ENCODE measurements around the gene THAP3.

THAP3 gene

GRCh38 chr1:6612641-6613360 lies 11.9 kb upstream of the THAP3 start:
- DNase-seq (ENCODE audit: low read depth) = no peak

GRCh38 chr1:6613361-6614018 lies 11.2 kb upstream of the THAP3 start, which contains the start of gene PHF13:
PHF13 (plus strand) TSS chr1:6613731; CDS start chr1:6614067, 336 bp downstream.
- DNase-seq (ENCODE audit: low read depth) = peak; percentile 99

GRCh38 chr1:6614019-6614928 lies 10.4 kb upstream of the THAP3 start:
- peak; percentile 54 for DNase-seq (ENCODE audit: low read depth)

GRCh38 chr1:6614929-6615785 lies 9.5 kb upstream of the THAP3 start:
- DNase-seq (ENCODE audit: low read depth) = no peak

GRCh38 chr1:6619045-6619444 lies 5.6 kb upstream of the THAP3 start:
- no peak for DNase-seq (ENCODE audit: low read depth)

- DNase-seq (ENCODE audit: low read depth) = no peak
Measured at GRCh38 chr1:6621429-6622391, 3.0 kb upstream of the THAP3 start.

- no peak for DNase-seq (ENCODE audit: low read depth)
Measured at GRCh38 chr1:6622396-6623152, 2.1 kb upstream of the THAP3 start.

- DNase-seq (ENCODE audit: low read depth) = no peak
Measured at GRCh38 chr1:6623269-6623965, 1.3 kb upstream of the THAP3 start.

GRCh38 chr1:6625584-6626149 lies 999 bp downstream of the THAP3 start:
- DNase-seq (ENCODE audit: low read depth) = no peak

GRCh38 chr1:6627031-6627430 lies 2.4 kb downstream of the THAP3 start:
- DNase-seq (ENCODE audit: low read depth) = no peak

- DNase-seq (ENCODE audit: low read depth) = no peak
Measured at GRCh38 chr1:6627841-6628545, 3.3 kb downstream of the THAP3 start.

GRCh38 chr1:6628971-6629479 lies 4.4 kb downstream of the THAP3 start:
- no peak for DNase-seq (ENCODE audit: low read depth)

GRCh38 chr1:6630027-6630426 lies 5.4 kb downstream of the THAP3 start:
- DNase-seq (ENCODE audit: low read depth) = no peak

- DNase-seq (ENCODE audit: low read depth) = no peak
Measured at GRCh38 chr1:6631058-6631457, 6.4 kb downstream of the THAP3 start.

- no peak for DNase-seq (ENCODE audit: low read depth)
Measured at GRCh38 chr1:6632588-6633514, 8.2 kb downstream of the THAP3 start.

GRCh38 chr1:6634371-6635052 lies 9.8 kb downstream of the THAP3 start:
- DNase-seq (ENCODE audit: low read depth) = no peak

Data from CMK (cell line).